Germinal center (tissue), 1 donor: ENCODE data around the gene FNDC3B.

Experiments used
- DNase-seq: peaks from one replicate; pipeline ENCODE4 v3.0.0; 2012; ENCODE audit warnings: mixed read lengths, low spot score

The FNDC3B gene

DNA sequence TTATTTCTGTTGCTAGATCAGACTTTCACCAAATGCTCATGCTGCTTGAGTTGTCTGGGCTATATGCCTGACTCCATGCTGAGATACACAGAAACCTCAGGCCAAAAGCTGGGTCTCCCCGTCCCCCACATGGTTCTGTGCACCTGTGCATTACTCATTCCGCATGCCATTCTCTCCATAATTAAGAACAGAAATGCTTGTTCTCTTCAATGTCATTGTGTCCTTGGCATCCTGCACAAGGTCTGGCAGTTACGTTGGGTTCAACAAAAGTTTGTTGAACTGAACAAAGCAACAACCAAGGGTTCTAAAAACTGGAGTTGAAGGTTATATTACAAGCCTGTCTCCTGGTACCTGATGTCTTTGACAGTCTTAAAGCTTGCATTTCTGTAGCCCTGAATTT is 177.5 kb downstream of the FNDC3B start:
- no peak for DNase-seq

DNA sequence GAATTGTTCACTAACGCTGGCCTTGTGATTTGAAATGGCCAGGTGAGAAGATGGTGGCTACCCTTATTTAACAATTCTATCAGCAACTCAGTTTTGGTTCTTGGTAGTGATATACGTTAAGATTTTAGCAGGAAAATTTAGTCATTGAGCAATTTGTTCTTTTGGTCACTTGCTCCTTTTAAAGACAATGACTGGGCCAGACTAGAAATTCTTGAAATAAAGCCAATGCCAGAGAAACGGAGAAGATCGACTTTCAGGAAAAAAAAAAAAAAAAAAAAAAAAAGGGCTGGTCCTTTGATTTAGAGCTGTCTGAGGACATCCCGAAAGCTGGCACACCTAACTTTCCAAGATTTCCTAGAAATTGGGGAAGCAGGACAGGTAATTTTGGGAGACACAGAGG is 178.5 kb downstream of the FNDC3B start:
- DNase-seq = no peak

DNA sequence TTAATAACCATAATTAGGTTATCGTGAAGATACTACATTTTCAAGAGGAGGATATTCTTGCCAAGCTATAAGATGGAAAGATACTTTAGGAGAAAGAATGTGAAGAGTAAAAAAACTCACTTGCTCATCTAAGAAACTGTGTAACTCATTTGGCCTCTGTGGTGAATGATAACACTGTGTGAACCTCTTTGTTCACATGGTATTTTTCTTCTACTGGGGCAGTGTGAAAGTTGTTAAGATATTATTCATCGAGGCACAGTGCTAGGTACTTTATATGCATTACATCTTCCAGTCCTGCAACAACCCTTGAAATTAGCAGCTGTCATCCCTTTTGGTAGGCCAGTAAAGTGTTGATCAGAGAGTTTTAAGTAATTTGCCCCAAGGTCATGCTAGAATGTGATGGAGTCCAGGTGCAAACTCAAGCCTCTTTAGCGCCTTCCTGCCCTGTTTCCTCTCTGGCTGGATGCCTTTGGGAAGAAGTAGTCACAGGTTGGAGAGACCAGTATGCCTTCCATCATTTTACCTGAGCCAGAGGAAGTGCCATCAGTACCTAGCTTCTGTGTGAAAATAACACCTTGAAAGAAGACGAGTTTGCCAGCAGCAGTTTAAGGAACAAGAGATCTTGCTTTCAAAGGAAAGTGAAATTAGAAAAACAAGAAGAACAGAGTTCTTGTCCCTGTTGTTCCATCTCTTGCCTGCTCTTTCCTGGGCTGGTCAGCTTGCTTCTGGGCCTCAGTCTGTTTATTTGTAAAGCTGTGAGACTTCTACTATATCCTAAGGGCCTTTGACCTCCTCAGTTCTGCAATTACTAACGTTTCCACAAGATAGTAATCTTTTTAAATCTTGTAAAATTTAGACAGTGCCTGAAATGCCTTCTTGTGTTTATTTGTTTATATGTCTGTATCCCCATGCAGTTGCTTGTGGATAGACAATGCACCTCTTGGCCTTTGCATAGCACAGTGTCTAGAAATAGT is 179.3 kb downstream of the FNDC3B start:
- no peak for DNase-seq

DNA sequence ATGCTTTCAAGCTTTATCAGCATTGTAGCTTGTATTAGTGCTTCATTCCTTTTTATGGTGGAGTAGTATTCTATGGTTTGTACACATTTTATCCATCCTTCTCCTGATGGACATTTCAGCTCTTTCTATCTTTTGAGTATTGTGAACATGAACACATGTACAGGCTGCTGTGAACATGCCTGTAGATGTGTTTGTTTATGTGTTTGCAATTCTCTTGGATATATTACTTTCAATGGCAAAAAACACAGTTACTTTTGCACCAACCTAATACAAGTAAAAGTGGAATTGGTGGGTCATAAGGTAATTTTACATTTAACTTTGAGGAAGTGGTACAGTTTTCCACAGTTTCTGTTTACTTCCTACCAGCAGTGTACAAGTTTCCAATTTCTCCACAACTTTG is 180.4 kb downstream of the FNDC3B start:
- DNase-seq = no peak

DNA sequence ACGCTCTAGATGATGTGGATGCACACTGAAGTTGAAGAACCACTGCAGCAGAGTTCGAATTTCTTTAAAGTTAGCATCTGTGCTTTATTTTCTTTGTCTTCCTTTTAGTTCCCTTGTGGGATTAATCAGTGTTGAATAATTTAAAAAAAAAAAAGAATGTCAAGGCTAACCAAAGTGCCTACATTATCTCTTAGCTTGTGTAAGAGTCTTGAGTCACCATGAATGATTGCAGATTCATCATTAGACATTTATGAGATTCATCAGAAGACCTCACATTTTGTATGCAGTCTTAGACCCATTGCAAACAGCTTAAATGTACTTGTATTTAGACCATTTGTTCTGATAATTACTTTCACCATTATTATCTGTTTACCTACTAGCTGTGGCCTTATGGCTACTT is 182.2 kb downstream of the FNDC3B start:
- no peak for DNase-seq

DNA sequence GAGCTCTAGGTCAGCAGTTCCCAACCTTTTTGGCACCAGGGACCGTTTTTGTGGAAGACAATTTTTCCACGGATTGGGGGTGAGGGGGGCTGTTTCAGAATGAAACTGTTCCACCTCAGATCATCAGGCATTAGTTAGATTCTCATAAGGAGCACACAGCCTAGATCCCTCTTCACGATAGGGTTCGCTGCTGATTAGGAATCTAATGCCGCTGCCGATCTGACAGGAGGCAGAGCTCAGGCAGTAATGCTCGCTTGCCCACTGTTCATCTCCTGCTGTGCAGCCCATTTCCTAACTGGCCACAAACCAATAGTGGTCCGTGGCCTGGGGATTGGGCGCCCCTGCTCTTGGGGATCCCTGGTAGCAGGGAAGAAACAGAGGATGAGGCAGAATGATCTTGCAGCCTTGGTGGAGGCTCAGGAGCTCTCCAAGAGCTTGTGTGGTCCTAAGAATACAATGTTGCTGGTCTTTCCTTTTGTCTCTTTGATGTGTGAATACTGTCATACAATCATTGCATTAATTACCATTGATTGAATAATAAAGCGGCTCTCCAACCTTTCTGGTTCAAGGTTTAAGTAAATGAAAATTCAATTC is 183.2 kb downstream of the FNDC3B start:
- no peak for DNase-seq

DNA sequence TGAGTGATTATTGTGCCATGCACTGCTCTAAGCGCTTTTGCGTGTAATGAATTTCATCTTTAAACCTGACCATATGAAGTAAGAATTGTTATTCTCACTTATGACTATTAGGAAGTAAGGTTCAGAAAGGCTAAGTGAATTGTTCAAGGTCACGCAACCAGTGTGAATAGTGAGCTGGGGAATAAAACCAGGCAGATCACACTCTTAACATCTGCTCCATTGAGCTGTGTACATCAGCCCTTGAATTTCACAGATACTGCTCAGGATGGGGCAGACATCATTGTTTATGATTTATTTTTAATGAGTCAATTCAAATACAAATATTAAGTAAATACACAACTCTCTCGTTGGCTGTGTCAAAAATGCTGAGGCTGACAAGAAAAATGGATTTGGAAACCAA is 184.5 kb downstream of the FNDC3B start:
- no peak for DNase-seq

DNA sequence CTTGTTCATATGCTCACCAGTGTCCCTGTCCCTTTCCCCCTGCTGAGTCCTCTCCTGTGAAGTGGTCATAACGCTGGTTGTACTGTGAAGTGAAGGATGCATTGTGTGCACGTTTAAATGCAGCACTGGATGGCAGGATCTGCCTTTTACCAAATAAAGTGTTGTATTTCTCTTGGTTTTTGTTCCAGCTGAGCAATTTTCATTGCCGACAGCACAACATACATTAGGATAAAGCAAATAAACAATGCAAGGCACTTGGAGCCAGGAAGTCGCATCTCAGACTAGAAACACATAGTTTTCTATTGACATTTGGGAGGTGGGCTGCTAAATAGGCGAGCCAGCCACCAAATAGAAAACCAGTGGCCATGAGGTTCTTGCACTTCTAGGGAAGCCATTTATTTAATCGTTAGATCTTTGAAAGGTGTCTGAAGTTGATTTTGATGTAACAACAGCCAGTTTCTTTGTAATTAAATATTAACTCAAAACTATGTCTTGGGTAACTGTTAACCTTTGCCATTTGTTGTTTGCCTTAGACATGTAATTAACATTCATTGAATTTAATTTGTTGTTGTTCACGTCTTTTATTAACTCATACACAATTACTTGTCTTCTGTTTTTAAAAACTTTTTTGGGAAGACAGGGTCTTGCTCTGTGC is 185.3 kb downstream of the FNDC3B start:
- DNase-seq = no peak

DNA sequence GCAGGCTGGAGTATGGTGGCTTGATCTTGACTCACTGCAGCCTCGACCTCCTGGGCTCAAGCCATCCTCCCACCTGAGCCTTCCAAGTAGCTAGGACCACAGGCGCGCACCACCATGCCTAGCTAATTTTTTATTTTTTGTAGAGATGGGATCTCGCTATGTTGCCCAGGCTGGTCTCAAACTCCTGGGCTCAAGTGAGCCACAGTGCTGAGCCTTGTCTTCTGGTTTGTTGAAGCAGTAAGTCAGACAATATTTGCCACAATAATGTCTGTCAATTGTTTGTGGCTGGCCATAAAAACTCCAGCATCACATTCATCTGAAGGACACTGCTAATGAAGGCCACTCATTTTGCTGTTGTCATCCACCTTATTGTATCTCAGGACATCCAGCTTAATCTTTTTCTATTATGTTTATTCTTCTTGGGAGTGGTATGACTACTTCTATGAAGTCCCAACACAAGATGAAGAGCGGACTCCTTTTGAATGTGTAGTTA is 185.9 kb downstream of the FNDC3B start:
- DNase-seq = no peak

DNA sequence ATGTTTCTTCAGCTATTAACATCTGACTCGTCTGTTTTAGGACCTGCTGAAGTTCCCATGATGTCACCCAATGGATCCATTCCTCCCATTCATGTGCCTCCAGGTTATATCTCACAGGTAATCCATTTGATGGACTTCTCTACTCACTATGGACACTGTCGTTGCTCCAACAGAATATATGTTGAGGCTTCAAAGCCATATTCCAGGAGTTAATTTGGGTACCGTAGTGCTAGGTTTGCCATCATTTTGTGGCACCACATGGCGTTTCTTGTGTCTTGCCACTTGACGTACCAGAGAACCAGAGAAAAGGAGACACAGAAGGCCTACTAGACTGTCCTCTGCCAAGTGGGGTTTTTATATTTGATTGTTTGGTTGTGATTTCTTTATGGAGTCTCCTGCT is 187.5 kb downstream of the FNDC3B start:
- DNase-seq = no peak

DNA sequence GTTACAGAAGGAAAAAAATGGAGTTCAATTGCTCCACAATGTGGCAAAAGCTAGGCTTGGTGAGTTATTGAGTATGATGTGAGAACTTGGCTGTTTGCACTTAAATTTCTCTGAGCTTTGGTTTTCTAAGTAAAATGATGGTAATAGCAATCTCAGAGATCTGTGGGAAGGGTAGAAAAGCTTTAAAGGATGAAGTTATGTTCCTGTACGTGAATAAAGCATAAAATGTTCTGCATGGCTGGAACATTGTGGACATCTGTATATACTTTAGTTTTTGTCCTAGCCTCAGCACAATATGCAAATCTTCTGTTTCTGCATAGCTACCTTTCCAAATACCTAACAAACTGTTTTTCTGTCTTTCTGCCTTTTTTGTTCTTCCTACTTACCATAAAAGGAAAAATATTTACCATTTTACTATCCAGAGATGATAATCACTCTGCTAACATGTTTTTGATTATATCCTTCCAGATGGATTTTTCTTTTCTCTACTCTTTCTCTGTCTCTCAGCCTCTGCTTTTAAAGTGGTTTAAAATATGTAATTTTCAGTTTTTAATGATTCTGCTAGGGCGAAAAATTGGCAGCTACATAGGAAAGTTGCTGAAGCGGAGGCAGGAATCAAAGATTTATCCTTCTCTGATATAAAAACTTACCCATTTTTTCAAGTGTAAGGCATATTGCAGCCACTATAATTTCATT is 188.1 kb downstream of the FNDC3B start:
- no peak for DNase-seq

DNA sequence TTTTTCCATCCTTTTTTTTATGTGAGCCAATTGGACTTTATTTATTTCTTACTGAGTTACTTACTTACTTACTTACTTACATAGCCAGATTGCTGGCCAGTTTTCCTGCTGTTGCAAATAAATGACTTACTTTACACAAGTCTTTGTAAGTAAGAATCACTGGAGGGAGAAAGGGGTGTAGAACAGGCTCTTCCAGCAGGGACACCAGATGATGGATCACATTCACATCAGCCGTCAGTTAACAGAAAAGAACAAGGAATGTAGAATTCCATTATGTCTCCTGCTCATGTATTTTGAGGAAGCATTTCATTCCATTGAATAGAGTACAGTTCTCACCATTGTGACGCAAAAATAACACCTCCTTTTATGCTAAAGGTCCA is 188.6 kb downstream of the FNDC3B start:
- DNase-seq = no peak

DNA sequence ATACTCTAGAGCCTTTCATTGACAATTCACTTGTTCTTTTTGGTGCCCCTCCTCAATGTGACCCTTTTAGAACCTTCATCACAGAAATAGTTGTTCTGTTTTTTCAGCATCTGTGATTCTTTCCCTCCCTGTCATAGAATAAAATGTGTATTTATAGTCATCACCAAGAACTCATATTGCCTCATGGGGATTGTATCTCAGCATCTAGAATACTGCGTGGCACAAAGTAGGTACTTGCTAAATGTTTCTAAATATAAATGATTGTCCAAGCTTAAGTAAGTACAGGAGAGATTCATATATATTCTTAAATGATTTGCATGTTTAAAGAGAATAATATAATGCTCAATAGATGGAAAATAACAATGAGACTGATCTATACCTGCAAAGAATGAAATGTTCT is 190.1 kb downstream of the FNDC3B start:
- DNase-seq = no peak

DNA sequence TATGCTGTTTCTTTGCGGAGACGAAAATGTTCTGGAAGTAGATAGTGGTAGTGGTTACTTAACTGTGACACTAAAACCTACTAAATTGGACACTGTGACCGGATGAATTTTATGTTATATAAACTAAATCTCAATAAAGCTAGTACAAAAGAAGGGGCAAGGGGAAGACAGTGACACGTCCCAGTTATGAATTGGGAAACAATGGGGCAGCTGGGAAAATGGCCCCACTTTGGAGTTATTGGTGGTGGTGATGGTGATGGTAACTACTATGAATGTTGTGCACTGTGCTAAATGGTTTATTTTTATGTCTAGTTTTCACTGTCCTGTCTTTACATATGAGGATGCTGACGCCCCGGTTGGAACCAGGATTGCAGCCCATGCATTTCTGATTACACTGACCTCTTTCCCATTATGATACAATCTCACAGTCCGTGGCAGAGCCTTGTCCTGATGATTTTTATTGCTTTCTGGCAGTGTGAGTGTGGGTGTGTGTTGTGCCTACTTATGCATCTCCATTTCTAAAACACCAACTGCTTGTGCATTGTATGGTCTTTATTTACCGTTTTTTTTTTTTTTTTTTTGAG is 192.0 kb downstream of the FNDC3B start:
- DNase-seq = no peak

DNA sequence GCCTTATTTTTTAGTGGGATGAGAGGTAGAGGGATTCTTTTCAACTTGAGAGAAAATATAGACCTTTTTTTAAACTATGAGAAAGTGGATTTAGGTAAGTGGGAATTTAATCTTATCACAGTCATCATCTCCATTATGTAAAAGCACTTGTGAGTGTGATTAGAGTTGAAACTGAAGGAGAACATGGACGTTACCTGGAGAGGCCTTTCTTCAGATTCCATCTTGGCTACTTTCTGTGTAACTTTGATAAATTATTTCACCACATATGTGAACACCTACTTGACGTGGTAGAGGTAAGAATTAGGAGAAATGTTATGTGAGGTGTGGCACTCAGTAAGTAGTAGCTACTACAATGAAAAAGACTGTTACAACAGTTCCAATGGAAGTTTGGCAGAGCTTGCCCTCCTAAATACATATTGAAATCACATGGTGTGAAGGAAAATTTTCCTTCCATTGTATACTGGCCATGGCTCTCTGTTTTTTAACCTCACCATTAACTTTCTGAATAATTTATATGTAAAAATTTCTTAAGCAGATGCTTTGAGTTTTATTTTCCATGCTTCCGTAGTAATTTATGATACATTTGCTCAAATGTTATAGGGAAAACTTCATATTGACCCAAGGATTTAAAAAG is 193.3 kb downstream of the FNDC3B start:
- no peak for DNase-seq

DNA sequence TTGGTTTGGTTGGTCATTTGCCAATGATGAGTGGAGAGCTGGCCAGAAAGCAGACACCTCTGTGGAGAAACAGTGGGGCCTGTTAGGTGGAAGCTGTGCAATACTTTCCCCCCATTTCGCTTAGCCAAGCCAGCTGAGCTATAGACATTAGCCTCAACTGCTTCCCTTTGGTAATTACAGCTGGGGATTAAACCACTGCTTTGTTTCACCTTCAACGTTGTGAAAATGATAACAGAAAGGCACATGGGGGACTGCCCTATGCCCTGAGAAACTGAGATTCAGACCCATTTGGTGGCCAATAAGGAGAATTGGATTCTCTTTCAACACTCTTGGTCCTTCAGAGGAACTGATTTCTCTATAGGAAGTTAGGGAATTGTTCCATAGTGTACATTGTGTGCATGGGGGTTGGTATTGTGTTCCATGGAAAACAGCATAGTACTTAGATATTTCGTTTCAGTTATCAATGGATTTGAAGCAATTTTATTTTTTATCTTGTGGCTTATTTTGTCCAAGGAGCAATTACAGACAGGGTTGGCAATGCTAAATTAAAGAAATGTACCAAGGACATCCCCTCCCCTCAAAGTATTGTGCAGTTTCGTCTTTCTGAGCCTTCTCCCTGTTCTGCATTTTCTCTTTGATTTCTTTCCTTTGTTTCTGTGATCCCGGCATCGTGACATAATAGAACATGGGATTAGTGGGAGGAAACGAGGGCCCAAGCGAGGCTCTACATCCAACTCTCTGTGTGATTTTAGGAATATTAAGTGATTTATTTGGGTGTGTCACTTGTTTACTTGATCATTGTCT is 194.3 kb downstream of the FNDC3B start:
- no peak for DNase-seq

DNA sequence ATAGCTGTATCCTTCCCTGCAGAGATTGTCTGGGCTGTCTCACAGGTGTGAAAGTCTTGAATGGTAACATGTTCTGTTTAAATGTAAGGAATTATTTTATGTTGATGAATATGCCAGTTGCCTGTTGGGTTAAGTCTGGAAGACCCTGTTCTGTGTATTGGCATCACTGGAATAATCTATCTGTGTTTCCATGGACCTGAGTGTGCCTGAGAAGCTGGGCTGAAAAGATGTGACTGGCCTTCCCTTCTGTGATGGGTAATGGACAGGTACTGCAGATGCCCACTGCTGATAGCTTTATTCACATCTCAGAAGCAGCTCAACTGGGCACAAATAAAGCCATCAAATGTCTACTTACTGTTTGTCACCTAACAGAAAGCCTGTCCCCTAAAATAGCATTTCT is 196.3 kb downstream of the FNDC3B start:
- no peak for DNase-seq

DNA sequence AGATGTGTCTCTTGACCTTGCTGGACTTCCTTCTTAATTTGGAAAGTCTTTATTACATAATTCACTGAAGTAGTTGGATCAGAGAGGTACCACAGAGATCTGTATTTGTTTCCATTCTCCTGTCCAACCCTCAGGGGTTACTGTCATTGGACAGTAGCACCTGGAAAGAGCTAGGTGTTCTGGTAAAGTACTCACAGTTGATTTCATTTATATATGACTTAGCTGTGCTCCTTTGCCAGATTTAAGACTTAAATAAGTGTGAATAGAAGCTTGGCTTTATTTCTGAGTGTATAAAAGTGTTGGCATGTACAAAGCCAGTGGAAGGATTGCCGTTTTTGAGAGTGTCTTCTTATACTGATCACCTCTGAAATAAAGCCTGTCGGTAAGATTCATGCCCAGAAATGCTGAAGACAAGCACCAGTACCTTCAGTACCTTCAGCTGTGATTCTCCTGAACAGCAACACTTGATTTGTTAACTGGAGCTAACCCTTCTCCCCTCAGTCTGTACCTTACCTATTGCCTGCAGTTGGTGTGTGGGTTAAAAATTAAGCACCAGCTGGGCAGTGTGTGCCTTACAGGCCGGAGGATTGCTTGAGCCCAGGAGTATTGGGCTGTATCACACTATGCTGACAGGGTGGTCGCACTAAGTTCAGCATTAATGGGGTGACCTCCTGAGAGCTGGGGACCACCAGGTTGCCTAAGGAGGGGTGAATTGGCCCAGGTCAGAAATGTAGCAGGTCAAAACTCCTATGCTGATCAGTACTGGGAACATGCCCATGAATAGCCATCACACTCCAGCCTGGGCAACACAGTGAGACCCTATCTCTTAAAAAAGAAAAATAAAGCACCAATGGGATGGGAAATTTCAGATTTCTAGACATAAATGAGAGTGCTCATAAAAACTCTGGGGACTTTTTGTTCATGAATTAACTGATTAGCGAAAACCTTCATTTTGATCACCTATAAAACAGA is 197.7 kb downstream of the FNDC3B start:
- DNase-seq = no peak

DNA sequence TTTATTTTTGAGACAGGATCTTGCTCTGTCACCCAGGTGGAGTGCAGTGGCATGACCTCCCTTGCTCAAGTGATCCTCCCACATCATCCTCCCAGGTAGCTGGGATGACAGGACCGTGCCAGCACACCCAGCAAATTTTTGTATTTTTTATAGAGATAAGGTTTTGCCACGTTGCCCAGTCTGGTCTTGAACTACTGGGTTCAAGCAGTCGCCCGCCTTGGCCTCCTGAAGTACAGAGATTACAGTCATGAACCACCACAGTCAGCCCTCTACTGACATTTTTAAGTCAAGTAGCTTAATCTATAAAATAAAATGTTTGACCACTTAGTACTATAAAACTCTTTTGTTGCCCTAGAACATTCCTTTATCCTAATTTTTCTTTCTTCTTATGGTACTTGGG is 198.8 kb downstream of the FNDC3B start:
- DNase-seq = no peak
